Astrocyte (in vitro differentiated cells and primary cell): ENCODE results near the gene CELF1. TPM values are rescaled to one million over a fixed set of nuclear protein-coding genes. Genes with fewer than 3 reads are reported as not detected.

Experiments
- DNase-seq: peaks from one replicate; pipeline ENCODE4 v3.0.0-alpha.2; 2010; ENCODE audit warnings: low read depth
- FAIRE-seq: peaks from 2 replicates; lab custom pipeline; 2011; peaks lifted over from hg19 to GRCh38; lab: Jason Lieb, UNC
- H2AFZ ChIP-seq: 2 replicates; pipeline ENCODE4 v1.6.0; 2012; ENCODE audit warnings: low read depth, low read length, inconsistent platforms
- H3K27ac ChIP-seq: 2 replicates; pipeline ENCODE4 v1.5.1; 2011; ENCODE audit warnings: low read depth, low read length, inconsistent platforms
- H3K27me3 ChIP-seq: 2 replicates; pipeline ENCODE4 v1.6.0; 2011; ENCODE audit warnings: low read length, inconsistent platforms; ENCODE audit not compliant: insufficient read depth
- H3K36me3 ChIP-seq: 2 replicates; pipeline ENCODE4 v1.5.1; 2011; ENCODE audit warnings: low read length, inconsistent platforms; ENCODE audit not compliant: insufficient read depth
- H3K4me1 ChIP-seq: 2 replicates; pipeline ENCODE4 v1.5.1; 2011; ENCODE audit warnings: low read length, inconsistent platforms; ENCODE audit not compliant: insufficient read depth
- H3K4me2 ChIP-seq: 2 replicates; pipeline ENCODE4 v1.6.0; 2012; ENCODE audit warnings: low read length, inconsistent platforms
- H3K4me3 ChIP-seq: 2 replicates; pipeline ENCODE4 v1.5.1; 2011; ENCODE audit warnings: low read depth, mild to moderate bottlenecking, low read length, inconsistent platforms; ENCODE audit not compliant: insufficient read depth
- H3K79me2 ChIP-seq: 2 replicates; pipeline ENCODE4 v1.6.0; 2012; ENCODE audit warnings: mild to moderate bottlenecking, low read length, inconsistent platforms; ENCODE audit not compliant: insufficient read depth
- H3K9ac ChIP-seq: 2 replicates; pipeline ENCODE4 v1.6.0; 2012; ENCODE audit warnings: mild to moderate bottlenecking, low read length, inconsistent platforms
- H3K9me3 ChIP-seq: 2 replicates; pipeline ENCODE4 v1.5.1; 2012; ENCODE audit warnings: low read depth, mild to moderate bottlenecking, low read length, inconsistent platforms; ENCODE audit not compliant: insufficient read depth
- H4K20me1 ChIP-seq: 2 replicates; pipeline ENCODE4 v1.6.0; 2012; ENCODE audit warnings: low read length, inconsistent platforms; ENCODE audit not compliant: insufficient read depth
- H3K27ac Mint-ChIP-seq: one replicate; pipeline ENCODE4 v1.8.0; 2021; ENCODE audit warnings: mild to moderate bottlenecking, mixed read lengths; ENCODE audit not compliant: unreplicated experiment
- H3K27me3 Mint-ChIP-seq: one replicate; pipeline ENCODE4 v1.8.0; 2021; ENCODE audit warnings: low read depth, mixed read lengths; ENCODE audit not compliant: unreplicated experiment
- H3K36me3 Mint-ChIP-seq: one replicate; pipeline ENCODE4 v1.8.0; 2021; ENCODE audit warnings: low read depth, mixed read lengths; ENCODE audit not compliant: unreplicated experiment
- H3K4me1 Mint-ChIP-seq: one replicate; pipeline ENCODE4 v1.8.0; 2021; ENCODE audit warnings: low read depth, mixed read lengths; ENCODE audit not compliant: unreplicated experiment
- H3K4me3 Mint-ChIP-seq: one replicate; pipeline ENCODE4 v1.8.0; 2021; ENCODE audit warnings: mild to moderate bottlenecking, moderate library complexity, mixed read lengths; ENCODE audit not compliant: unreplicated experiment
- H3K9me3 Mint-ChIP-seq: one replicate; pipeline ENCODE4 v1.8.0; 2021; ENCODE audit warnings: mild to moderate bottlenecking, mixed read lengths; ENCODE audit not compliant: unreplicated experiment
- CTCF ChIP-seq: IDR thresholded peaks from 2 replicates; pipeline ENCODE4 v1.5.1; 2011; ENCODE audit warnings: low read depth, mild to moderate bottlenecking, inconsistent platforms, low read length, moderate library complexity; ENCODE audit not compliant: insufficient read depth
- EZH2 ChIP-seq: IDR thresholded peaks from 2 replicates; pipeline ENCODE4 v1.6.1; 2012; ENCODE audit warnings: mild to moderate bottlenecking, low read length, inconsistent platforms; ENCODE audit not compliant: insufficient read depth
- total RNA-seq: library from RNA; stranded (reverse); gene quantifications from 2 replicates; pipeline ENCODE4 v1.2.1, GENCODE V29; 2021

The CELF1 gene
- total RNA-seq, 1 donor from 2014 or later, result 101 TPM

- Histone ChIP-seq H3K27me3 (no peaks in the 10 kb centered on the region), H3K4me1 (peaks cover 24% of the 10 kb centered on the region), H3K4me2 (peak overlapping the region; percentile 78), H3K79me2 (peaks cover 97% of the 10 kb centered on the region), H3K36me3 (no peaks in the 10 kb centered on the region), H3K9me3 (no peaks in the 10 kb centered on the region), H2AFZ (no peak overlapping the region), H4K20me1 (peaks cover 89% of the 10 kb centered on the region), H3K9ac (peak overlapping the region; percentile 60), H3K27ac (peak overlapping the region; percentile 75), H3K4me3 (no peak overlapping the region)
- Mint-ChIP-seq H3K9me3 (no peaks in the 10 kb centered on the region), H3K36me3 (no peaks in the 10 kb centered on the region), H3K4me3 (no peak overlapping the region), H3K27me3 (no peaks in the 10 kb centered on the region), H3K27ac (peak overlapping the region; percentile 66), H3K4me1 (peaks cover 28% of the 10 kb centered on the region)
- DNase-seq (no peak), FAIRE-seq (no peak)
- TF ChIP-seq EZH2 (no peak), CTCF (no peak)
These were observed 11.9 kb downstream of the CELF1 start for GRCh38 chr11:47541070-47541469.

- Histone ChIP-seq H2AFZ (no peak overlapping the region), H4K20me1 (peaks cover 94% of the 10 kb centered on the region), H3K36me3 (no peaks in the 10 kb centered on the region), H3K4me2 (peak overlapping the region; percentile 78), H3K27me3 (no peaks in the 10 kb centered on the region), H3K9me3 (no peaks in the 10 kb centered on the region), H3K4me1 (peaks cover 24% of the 10 kb centered on the region), H3K27ac (peak overlapping the region; percentile 75), H3K79me2 (peaks cover 97% of the 10 kb centered on the region), H3K4me3 (no peak overlapping the region), H3K9ac (peak overlapping the region; percentile 60)
- FAIRE-seq (no peak), DNase-seq (no peak)
- H3K4me1 Mint-ChIP-seq, result peaks cover 31% of the 10 kb centered on the region
- peak overlapping the region; percentile 27 for H3K27ac Mint-ChIP-seq
- TF ChIP-seq CTCF, result no peak
- no peak for TF ChIP-seq EZH2
- H3K36me3 Mint-ChIP-seq, result no peaks in the 10 kb centered on the region
- H3K4me3 Mint-ChIP-seq, result no peak overlapping the region
- no peaks in the 10 kb centered on the region for H3K27me3 Mint-ChIP-seq
- H3K9me3 Mint-ChIP-seq, result no peaks in the 10 kb centered on the region
These were observed 13.3 kb downstream of the CELF1 start for GRCh38 chr11:47539681-47540039.

DNA sequence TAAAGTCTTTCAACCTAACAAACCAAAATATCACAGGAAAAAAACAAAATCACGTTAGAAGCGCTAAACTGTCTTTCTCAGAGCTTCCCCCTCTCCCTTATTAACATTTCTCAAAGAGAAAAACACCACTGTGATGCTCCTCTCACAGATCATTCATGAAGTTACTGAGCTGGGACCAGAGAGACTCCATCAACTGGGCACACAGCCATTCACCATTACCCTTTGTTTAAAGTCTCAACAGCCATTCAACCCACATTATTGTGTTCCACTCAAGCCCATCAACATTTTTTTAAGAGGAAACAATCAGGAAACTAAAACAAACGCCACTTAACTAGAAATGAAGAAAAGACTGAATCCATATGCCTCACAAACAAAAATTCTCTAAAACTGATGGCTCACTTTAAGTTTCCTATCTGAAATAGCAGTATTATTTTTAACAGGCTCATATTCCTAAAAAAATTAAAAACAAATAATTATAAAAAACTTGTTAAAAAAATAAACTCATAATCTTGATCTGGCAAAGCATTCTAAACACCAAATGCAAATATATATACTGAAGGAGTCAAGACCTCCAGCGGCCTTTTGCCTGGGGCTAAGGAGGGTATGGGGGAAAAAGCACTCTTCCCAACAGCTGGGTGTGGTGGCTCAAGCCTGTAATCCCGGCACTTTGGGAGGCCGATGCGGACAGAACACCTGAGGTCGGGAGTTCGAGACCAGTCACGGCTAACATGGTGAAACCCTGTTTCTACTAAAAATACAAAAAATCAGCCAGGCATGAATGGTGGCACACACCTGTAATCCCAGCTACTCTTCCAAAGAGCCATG lies 14.0 kb downstream of the CELF1 start:
- Histone ChIP-seq H3K9me3 (no peaks in the 10 kb centered on the region), H3K27ac (peak overlapping the region; percentile 75), H3K27me3 (no peaks in the 10 kb centered on the region), H3K36me3 (no peaks in the 10 kb centered on the region), H3K79me2 (peaks cover 97% of the 10 kb centered on the region), H4K20me1 (peaks cover 93% of the 10 kb centered on the region), H2AFZ (no peak overlapping the region), H3K9ac (peak overlapping the region; percentile 60), H3K4me1 (peaks cover 24% of the 10 kb centered on the region), H3K4me2 (peak overlapping the region; percentile 78), H3K4me3 (no peak overlapping the region)
- no peaks in the 10 kb centered on the region for H3K27me3 Mint-ChIP-seq
- peak overlapping the region; percentile 27 for H3K27ac Mint-ChIP-seq
- H3K9me3 Mint-ChIP-seq, result no peaks in the 10 kb centered on the region
- H3K4me3 Mint-ChIP-seq, result no peak overlapping the region
- H3K4me1 Mint-ChIP-seq, result peaks cover 29% of the 10 kb centered on the region
- no peaks in the 10 kb centered on the region for H3K36me3 Mint-ChIP-seq
- DNase-seq (no peak), FAIRE-seq (no peak)
- TF ChIP-seq EZH2, result no peak
- TF ChIP-seq CTCF, result no peak
